ENCODE measurements around the gene AHDC1. TPM values are rescaled to one million over a fixed set of nuclear protein-coding genes. Genes with fewer than 3 reads are reported as not detected.
A peak's percentile ranks its signal among the peaks of the same experiment; 100 is the strongest.

AHDC1 gene
- total and polyA plus RNA-seq, 7 donors: 6.4 to 65.2 (median 35.9) TPM

DNA sequence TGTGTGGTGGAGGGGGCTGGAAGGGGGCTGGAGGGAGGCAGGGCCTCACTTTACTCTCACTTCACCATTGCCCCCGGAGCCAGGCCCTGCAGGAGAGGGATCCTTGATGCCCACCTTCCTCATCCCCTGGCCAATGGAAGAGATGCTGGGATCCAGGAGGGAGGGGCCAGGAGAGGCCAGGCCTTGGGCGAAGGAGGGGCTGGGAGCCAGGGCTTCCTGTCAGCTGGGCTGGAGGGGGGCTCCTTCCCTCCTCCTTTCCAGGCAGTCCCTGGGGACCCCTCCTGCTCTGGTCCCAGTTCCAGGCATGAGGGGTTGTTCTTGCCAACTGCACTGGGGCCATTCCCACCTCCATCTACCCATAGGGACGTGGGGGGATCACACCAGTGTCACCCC, 5.7 kb downstream of the AHDC1 start:
- intact Hi-C loops (cut with DNase I): loop anchor here in 1 of 2 donors (2.0 kb wide), 1 partner anchor 23 kb away; no protein-coding TSS in a partner anchor
- ATAC-seq (peak in 1 of 4 donors; percentile 8), DNase-seq (peak; percentile 63 to 78)
- no peaks in the 10 kb centered on the region for H3K27me3 ChIP-seq (ENCODE audit: insufficient read depth in 3 of 3, low read length in 2 of 3)
- WGBS, 3 donors: 14 to 22% (median 14%) methylated on average over 2 to 3 of the region's 3 CpGs
- no peaks in the 10 kb centered on the region for H3K36me3 ChIP-seq (ENCODE audit: insufficient read depth in 1 of 2, low read depth in 1 of 2)
- no peak for TF ChIP-seq CTCF (IDR thresholded peaks at IDR 0.05)
- H3K27ac ChIP-seq: peak overlapping the region; percentile 99
- H3K4me3 ChIP-seq: peak overlapping the region; percentile 30
- peaks cover 77% of the 10 kb centered on the region for H3K4me1 ChIP-seq
- no peaks in the 10 kb centered on the region for H3K9me3 ChIP-seq

GRCh38 chr1:27597516-27598294, 6.2 kb downstream of the AHDC1 start:
- intact Hi-C loops (cut with DNase I): loop anchor here in 1 of 2 donors (2.0 kb wide), 1 partner anchor 23 kb away; no protein-coding TSS in a partner anchor
- no peak for ATAC-seq
- H3K36me3 ChIP-seq (ENCODE audit: insufficient read depth in 1 of 2, low read depth in 1 of 2): no peaks in the 10 kb centered on the region

DNA sequence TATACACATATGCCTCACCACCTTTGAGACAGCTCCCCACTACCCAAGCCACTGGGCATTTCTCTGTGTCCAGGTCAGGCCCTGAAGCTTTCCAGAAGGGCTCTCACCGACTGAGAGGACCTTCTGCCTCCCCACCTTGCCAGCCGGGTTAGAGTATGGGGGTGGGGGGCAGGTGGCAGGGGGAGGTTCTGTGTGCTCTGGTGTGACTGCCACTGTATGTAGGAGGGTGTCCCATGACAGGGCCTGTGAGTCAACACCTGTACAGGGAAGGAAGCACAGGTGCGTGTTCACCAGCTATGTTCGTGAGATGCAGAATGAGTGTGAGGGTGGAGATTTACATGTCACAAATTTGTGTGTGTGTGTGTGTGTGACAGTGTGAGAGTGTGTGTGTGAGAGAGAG, 7.0 kb downstream of the AHDC1 start:
- no peaks in the 10 kb centered on the region for H3K36me3 ChIP-seq (ENCODE audit: insufficient read depth in 1 of 2, low read depth in 1 of 2)
- peak overlapping the region; percentile 6 for H3K27ac ChIP-seq
- peaks cover 90% of the 10 kb centered on the region for H3K4me1 ChIP-seq
- peak overlapping the region; percentile 25 for H3K4me3 ChIP-seq
- no peaks in the 10 kb centered on the region for H3K9me3 ChIP-seq
- no peak for ATAC-seq
- no peaks in the 10 kb centered on the region for H3K27me3 ChIP-seq (ENCODE audit: insufficient read depth in 3 of 3, low read length in 2 of 3)
- TF ChIP-seq CTCF (IDR thresholded peaks at IDR 0.05): no peak
- intact Hi-C loops (cut with DNase I): no loop called here
- WGBS, 3 donors: 41 to 55% (median 44%) methylated on average over 4 of the region's 4 CpGs
- no peak for DNase-seq

More at GRCh38 chr1:27597516-27598294, 6.2 kb downstream of the AHDC1 start:
- DNase-seq: peak in 1 of 2 donors; percentile 7
- Histone ChIP-seq H3K4me1 (peaks cover 83% of the 10 kb centered on the region), H3K4me3 (peak overlapping the region; percentile 30), H3K9me3 (no peaks in the 10 kb centered on the region), H3K27me3 (ENCODE audit: insufficient read depth in 3 of 3, low read length in 2 of 3) (no peaks in the 10 kb centered on the region), H3K27ac (peak overlapping the region; percentile 99)
- WGBS, 3 donors: 19 to 40% (median 30%) methylated on average over 5 to 7 of the region's 7 CpGs
- TF ChIP-seq CTCF (IDR thresholded peaks at IDR 0.05): no peak

- H3K27ac ChIP-seq: peak overlapping the region; percentile 62
- no peaks in the 10 kb centered on the region for H3K36me3 ChIP-seq (ENCODE audit: insufficient read depth in 1 of 2, low read depth in 1 of 2)
- H3K27me3 ChIP-seq (ENCODE audit: insufficient read depth in 3 of 3, low read length in 2 of 3): no peaks in the 10 kb centered on the region
- no peaks in the 10 kb centered on the region for H3K9me3 ChIP-seq
- 23 to 37% (median 29%) methylated on average over 8 to 9 of the region's 9 CpGs for WGBS, 3 donors
- DNase-seq (no peak), ATAC-seq (no peak)
- peaks cover 96% of the 10 kb centered on the region for H3K4me1 ChIP-seq
- intact Hi-C loops (cut with DNase I): no loop called here
- TF ChIP-seq CTCF (IDR thresholded peaks at IDR 0.05): no peak
- H3K4me3 ChIP-seq: peak overlapping the region; percentile 1
These were observed 7.7 kb downstream of the AHDC1 start for GRCh38 chr1:27596261-27596660.
